Bone marrow (tissue), 2 donors: ENCODE measurements around the gene CNR2.
"Not testable (repeated sequence)": the region's sequence is repeated elsewhere in the genome, so short reads cannot be mapped to it uniquely, and the experiment has no call there.

ENCODE experiments used
- DNase-seq, 2 donors: peaks; one replicate each; lab custom pipeline; 2025; lab: John Stamatoyannopoulos, UW

Gene CNR2

DNA sequence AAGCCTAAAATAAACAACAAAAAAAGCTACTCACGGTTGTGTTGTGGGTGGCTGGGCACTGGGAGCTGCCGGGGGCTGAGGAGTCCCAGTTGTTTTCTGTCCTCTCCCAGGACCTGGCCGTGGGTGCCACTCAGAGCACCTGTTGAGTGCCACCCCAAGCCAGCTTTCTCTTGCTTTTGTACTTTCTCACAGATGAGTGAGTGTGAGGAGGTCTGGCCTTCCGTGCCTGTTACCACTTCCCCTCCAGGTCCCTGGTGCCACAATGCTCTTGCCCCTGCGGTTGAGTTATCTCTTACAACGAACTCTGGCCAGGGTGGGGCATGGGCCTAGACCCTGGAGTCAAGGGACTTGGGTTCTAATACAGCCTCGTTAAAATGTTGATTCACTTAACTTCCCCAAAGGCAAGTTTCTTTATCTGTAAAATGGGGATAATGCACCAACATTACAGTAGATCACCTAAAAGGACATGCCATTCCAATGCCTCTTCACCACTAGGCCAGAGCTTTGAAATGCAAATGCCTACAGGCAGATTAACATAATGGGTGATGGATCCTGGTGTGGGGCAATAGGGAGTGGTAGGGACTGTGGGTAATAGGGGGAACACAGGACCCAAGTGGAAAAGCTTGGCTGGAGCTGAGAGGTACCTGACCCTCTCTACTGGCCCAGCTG lies at the start of gene CNR2:
TSS of gene CNR2 (minus strand) at position 151 of the 669 bp plus-strand sequence. CDS start 37,745 bp downstream, outside the sequence.
- peak in 1 of 2 donors; percentile 28 for DNase-seq

DNA sequence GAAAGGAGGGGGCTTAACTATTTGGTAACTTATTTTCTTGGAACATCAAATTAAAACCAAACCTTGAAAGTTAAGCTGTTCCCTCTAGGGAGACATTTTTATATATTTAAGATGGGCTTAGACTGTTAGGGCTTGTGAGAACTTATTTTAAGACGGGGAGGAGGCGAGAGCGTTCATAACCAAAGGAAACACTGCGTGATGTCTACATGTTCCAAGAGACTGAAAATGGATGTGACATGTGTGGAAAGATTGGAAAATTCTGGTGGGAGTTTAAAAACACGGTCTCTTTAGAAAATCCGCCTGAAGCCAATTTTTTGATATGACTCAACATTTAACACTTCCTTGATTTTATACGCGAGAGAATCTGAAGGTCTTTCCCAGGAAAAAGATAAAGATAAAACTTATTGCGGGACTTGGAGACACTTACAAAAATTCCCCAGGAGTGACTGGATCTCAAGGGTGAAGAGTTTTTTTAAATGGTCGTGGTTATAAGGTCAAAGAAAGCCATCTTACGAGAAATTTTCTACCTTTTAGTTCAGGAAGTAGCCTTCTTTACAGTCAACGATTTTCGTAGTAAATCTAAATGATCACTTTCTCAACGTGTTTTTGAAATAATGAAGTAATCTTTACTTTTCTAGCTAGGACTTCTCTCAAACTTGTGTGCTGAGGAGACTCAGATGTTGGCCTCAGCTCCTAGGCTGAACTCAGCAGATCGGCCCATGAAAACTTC lies 47.3 kb upstream of the CNR2 start:
- no peak for DNase-seq

DNA sequence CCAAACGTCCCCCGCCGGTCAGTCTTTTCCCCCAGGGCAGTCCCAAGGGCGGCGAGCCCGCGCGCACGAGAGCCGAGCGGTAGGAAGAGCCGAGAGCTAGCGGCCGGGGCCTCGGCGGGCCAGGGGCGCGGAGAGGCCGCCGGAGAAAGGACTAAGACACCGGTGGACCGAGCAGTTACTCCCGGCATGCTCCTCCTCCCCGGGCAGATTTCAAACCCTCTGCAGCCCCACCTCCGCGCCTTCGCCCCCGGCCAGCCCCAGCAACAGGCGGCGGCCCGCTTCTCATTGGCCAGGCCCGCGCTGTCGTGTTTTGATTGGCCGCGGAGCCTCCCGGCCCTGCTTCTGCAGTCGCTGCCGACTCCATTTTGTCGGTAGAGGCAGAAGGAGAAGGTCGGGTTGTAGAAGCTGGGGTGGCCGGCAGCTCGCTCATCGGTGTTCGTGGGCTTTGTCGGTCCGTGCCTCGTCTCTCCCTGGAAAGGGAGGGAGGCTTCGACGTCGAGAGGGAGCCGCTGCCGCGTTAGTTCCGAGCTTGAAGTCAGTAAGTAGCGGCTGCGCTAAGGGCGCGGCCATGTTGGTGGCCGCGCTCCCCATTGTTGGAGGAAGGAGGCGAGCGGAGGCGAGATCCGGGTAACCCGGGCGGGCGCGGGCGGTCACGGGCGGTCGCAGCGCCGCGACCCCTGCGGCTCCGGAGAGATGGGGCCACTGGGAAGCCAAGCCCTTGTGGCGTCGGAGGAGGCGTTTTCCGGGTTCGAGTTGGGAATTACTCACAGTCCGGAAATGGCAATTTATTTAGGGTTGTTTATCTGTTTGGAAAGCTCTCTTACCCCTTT lies 46.5 kb upstream of the CNR2 start, which contains the start of gene PNRC2:
TSS of gene PNRC2 (plus strand) at position 368 of the 830 bp plus-strand sequence. CDS start 1,630 bp downstream, outside the sequence.
- peak; percentile 90 to 93 for DNase-seq

DNA sequence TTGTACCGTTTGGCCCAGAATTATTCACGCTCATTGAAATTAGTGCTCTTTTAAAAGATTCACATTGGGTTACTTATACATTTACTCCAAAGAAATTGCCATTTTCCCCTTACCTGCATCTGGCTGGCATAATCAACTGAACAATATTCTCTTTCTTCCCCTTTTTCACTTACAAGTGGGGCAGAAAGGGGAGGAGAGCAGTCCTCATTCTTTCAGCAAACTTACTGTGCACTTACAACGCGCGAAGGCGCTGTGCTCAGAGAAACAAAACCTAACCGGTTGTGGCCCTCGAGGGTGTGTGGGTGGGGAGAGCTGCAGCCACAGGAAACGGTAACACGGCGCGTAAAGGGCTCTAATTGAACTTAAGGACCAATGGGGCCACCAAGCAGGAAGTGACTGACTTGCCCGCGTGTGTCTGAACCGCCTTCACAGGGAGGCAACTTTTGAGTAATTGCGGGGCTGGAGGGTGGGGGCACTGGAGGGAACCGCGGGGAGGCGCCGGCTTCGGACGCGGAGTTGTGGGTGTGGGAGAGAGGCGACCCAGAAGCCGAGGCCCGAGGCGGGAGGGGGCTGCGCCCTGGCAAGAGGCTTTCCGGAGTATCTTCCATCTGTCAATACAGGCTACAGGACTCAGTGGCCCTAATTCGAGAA lies 45.8 kb upstream of the CNR2 start:
- peak; percentile 95 to 96 for DNase-seq

DNA sequence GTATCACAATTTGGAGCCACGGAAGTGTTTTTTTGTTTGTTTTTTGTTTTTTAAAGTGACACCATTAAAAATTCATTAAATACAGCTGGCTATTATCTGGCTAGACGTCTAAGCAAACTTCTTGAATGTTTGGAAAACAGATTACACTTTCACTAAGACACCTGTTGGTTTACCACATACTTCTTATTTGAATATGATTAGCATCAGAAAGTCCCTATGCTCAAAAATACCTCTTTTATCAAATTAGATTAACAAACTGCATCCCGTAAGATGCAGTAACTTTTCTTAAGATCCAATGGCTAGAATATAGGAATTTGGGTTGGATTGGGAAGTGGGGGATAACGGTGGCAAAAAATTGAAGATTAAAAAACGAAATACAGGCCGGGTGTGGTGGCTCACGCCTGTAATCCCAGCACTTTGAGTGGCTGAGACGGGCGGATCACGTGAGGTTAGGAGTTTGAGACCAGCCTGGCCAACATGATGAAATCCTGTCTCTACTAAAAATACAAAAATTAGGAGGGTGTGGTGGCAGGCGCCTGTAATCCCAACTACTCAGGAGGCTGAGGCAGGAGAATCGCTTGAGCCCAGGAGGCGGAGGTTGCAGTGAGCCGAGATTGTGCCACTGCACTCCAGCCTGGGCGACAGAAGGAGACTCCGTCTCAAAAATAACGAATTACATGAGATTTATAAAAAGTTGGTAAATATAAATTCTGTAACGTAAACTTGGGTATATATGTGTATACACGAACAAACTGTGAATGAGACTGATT lies 45.1 kb upstream of the CNR2 start:
- DNase-seq, result not testable (repeated sequence)

DNA sequence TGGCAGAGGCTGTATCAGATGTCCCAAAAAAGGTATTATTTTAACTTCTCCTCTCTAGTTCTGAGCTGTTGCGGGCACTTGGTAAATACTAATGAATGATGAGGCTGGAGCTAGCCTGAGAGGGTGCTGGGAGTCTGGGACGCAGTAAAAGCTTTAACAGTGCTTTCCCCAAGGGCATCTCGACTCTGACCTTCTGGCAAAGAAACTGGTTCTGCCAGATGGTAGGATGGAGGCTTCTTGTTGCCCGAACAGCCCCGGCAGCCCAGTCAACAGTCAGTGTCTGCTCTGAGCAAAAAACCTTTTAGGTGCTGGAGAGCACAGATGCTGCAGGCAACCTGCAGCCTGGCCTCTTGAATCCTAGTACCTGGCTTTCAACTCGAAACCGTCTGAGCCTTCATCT lies 43.9 kb upstream of the CNR2 start:
- no peak for DNase-seq

DNA sequence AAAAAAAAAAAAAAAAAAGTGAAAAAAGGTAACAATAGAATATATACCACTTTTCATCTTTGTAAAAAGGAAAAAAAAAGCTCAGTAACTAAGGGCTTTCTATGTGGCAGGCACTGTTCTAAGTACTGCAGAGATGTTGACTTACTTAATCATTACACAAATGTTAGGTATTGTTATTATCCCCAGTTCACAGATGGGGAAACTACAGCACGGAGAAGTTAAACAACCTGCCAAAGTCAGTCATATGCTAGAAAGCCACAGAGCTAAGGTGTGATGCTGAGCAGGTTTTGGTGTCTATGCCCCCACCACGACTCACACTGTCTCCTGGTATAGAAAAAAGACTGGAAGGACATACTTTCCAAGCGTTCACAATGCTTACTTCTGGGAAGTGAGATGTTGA lies 39.9 kb upstream of the CNR2 start:
- no peak for DNase-seq

DNA sequence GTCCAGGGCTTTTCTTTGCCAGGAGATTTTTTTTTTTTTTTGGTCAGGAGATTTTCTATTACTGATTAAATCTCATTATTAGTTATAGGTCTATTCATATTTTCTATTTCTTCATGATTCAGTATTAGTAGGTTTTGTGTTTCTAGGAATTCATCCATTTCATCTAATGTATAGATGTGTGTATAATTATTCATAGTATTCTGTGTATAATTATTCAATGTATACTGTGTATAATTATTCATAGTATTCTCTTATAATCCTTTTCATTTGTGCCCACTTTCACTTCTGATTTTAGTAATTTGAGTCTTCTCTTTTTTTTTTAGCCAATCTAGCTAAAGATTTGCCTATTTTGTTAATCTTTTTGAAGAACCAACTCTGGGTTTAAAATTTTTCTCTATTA lies 34.2 kb upstream of the CNR2 start:
- no peak for DNase-seq

DNA sequence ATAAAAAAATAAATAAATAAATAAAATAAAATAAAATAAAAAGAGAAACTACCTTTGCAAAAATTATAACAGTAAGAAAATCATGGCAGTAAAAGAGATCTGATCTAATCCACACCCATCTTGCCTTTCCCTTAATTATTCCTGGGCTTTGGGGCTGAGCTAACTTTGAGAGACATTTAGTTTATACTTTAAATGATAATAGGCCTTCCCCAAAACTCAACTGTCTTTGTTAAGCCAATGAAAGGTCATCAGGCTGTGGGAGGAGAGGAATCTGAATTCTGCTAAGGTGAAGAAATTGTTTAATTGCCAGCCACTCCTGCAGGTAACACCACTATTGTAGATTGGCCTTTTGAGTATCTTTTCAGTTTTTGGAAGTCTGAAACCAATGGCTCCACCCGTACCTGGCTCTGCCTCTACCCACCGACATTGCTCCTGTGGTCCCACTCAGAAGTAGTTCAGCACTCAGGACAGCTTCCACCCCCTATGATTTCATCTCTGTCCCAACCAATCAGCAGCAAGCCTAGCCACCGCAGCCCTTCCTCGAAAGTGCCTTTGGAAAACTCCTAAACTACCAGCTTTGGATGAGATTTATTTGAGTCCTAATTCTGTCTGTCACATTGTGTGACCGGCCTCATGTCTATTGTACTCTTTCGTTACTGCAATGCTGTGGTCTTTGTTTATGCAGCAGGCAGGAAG lies 23.5 kb upstream of the CNR2 start:
- no peak for DNase-seq

DNA sequence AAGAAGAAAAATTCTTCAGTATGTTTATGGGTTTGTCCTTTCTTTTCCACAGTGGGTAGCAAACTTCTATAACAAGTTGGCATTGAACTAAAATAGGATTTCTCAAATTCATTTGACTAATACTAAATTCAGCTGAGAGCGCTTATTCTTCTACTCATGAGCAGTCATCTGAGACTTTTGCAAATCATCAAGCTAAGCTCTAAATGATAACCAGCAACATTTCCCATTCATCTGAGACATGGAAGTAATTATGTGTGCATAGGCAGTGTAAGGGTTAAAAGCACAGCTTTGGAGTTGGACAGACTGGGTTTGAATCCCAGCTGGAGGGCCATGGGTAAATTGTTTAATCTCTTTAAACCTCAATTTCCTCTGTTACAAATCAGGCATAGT lies 18.3 kb upstream of the CNR2 start:
- DNase-seq, result no peak

DNA sequence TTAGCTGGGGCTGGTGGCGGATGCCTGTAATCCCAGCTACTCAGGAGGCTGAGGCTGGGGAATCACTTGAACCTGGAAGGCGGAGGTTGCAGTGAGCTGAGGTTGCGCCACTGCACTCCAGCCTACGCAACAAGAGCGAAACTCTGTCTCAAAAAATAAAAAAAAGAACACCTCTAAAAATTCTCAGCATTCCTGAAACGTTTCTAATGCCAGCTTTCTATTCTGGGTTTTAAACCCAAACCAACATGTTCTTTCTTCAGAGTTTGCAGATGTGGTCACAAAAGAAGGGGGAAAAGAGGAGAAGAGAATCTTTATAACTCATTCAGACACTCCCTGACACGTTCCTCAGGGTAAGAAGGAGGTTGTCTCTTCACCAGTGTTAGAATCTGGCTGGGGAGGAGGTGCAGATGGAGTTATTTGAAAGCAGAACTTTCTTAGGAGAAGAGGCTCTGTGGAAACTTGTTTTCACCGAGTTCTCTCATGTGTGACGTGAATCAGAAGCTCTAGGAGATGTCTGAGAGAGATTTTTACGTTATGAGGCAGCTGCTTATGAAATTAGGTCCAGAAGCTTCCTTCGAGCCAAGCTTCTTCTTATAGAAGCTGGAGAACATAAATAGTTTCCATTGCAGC lies 17.8 kb upstream of the CNR2 start:
- no peak for DNase-seq

DNA sequence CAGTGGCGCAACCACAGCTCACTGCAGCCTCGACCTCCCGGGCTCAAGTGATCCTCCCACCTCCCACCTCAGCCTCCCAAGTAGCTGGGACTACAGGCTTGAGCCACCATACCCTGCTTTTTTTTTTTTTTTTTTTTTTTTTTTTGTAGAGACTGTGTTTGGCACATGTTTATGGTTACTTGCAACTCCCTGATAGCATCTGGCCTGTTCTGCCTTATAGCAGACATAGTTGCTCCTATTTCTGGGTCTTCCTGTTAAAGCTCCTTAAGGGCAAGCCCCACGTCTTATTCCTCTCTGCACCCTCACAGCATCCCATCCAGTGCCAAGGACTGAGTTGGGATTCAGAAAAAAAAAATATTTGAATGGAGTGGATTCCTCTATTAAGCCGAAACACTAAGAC lies 17.1 kb upstream of the CNR2 start:
- no peak for DNase-seq

DNA sequence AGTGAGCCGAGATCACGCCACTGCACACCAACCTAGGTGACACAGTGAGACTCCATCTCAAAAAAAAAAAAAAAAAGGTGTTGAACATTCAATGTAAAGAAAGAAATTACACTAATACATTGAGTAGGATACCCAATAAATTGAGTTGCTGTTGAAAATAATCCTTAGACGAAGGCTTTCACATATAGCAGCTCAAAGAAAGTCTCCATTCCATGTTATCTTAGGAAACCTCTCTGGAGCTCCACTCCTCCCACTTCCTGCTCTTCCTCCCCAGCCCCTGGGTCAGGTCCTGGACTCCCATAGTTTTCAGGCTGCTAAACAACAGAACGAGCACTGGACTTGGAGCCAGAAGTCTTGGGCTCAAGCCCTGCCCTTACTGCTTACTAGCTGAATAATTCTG lies 15.6 kb upstream of the CNR2 start:
- no peak for DNase-seq

DNA sequence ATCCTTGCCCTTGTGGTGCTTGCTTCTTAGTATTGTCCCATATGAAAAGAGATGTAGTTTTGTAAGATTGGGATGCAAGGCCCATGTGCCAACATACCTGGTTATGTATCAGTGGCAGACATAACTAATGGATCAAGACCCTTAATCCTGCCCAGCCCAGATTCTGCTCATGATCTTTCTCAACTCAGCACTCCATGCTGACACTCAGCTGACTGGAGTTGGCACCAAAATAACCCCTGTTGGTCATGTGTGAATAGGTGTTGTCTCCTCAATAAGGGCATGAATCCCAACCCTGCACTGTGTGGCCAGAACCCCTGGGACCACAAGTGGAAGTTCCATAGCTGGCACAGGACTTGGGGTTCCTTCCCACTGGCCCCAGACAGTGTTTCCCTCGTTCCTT lies 13.9 kb upstream of the CNR2 start:
- DNase-seq, result no peak

DNA sequence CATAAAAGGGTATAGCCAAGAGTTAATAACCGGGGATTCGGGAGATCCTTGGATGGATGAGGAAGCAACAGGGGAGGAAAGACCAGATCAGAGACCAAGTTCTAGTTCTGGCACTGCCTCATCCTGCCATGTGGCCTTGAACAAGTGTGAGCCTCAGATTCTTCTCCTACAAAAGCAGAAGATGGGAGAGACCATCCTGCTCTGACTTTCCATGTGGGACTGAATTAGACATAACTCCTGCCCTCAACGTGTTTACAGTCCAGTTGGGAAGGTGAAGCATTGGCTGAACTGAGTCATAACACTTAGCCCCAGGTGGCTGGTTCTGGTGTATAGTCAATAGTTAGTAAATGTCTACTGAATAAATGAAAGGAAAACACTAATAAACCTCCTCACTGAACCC lies 12.1 kb upstream of the CNR2 start:
- DNase-seq, result no peak

DNA sequence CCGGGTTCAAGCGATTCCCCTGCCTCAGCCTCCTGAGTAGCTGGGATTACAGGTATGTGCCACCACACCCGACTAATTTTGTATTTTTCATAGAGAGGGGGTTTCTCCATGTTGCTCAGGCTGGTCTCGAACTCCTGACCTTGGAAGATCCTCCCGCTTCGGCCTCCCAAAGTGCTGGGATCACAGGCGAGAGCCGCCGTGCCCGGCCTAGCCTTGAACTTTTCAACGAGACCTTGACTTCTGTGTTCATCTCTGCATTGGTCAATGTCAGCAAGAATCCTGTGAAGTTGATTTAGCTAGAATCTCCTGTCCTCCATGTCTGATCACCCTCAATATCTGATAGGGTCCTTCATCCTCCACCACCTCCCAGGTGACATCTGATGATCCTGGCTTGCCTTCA lies 11.4 kb upstream of the CNR2 start:
- no peak for DNase-seq

DNA sequence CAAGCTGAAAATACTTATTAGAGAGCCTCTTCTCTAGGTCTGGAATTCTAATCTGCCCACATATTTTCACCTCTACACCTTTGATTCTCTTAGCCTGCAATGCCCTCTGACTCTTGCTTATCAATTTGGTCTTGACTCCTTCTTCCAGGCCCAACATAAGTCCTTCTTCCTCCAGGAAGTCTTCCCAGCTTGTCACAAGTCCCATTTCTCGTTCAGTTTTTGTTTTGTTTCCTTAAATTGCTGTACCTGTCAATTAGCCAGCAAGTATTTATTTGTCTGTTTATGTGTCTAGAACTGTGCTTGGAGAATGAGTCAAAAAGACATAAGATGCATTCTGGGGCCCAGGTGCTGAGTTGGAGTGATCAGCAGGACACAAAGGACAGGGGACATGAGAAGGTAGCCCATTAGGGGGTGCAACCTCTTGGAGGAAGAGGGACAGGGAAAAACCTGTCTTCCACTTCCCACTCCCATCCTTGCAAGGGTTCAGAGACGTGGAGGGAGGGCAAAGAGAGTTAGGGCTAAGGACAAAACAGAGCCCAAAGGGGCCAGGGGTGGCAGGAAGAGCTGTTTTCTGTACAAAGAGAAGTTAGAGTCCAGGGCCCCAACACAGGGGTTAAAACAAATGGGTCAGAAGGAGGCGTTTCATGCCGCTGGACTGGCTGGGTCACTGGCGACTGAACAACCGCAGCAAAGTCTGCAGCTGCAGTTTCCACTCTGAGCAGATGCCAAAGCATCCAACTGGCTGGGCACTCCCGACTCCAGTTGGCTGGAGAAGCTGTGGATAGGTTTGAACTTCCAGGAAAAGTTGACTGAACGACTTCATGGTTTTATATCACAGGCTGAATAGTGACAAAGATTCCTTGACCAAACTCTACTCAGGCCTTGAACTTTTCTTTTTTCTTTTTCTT lies 10.7 kb upstream of the CNR2 start:
- DNase-seq, result no peak

DNA sequence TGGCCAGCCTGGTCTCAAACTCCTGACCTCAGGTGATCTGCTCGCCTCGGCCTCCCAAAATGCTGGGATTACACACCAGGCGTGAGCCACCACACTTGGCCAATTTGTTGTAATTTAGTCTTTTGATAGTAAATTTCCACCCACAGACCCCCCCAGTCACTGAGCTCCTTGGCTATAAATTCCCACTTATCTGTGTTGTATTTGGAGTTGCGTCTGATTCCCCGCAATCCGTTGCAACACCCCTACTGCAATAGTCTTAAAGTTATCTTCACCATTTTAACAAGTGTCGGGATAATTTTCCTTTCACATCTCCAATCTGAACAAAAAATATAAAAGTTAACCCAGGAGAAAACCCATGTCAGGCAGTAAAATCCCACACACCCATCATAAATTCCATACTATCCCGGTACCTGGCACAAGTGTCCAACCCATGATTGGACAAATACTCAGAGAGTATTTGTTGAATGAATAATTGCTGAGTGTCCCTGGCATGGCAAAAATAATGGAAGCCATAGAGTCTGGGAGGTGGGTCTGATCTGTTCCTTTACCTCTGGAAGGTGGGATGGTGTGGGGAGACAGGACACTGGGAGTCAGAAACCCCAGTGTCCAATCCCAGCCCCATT lies 9.3 kb upstream of the CNR2 start:
- no peak for DNase-seq
